ENCODE measurements around the gene MSS51.

The MSS51 gene

DNA sequence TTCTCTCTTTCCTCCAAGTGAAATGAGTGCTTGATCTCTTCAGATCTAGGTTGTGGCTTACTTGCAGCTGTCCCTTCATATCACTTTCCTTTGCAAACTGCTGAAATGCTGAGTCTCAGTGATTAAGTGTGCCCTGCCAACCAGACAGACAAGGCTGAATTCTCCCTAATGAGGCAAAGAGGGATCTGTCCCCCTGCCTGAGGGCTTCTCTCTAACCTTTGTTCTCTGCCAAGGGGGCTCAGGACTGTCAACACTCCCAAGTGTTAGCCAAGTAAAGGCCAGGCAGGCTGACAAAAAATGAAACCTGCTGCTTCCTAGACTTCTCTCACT is at the start of gene MSS51:
MSS51 (minus strand) TSS at position 24 of the 330 bp plus-strand sequence. CDS start 5,277 bp downstream, outside the sequence.
- no peak for DNase-seq (ENCODE audit: low spot score)

DNA sequence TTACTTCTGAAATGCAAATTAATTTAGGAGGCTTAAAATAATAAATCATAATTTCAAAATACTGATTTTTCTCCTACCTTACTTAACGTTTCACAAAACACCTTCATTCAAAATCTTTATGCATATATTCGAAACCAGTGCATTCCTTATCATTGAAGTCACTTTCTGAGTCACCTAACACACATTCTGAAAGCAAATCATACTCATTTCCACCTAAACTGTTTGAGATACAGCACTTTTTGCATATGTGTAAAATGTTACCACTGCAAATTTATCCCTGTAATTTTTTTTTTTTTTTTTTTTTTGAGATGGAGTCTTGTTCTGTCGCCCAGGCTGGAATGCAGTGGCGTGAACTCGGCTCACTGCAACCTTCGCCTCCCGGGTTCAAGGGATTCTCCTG is 46.8 kb upstream of the MSS51 start:
- DNase-seq (ENCODE audit: low spot score) = no peak

DNA sequence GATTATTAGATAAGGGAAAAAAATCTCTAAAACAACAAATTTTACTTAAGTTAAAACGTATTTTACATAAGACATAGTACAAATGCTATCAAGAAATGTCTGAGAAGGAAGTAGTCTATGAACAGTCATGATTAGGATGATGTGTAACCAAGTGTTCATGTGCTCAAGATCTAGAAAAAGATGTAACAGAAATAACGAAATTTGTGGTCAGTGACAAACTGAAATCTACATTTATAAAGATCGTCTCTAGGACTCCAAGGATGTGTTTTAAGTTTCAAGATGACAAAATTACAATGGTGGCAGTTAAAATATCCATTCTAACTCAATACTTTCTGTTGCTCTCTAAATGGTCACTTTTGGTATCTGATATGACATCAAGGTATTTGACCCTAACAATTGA is 45.3 kb upstream of the MSS51 start:
- DNase-seq (ENCODE audit: low spot score) = no peak

DNA sequence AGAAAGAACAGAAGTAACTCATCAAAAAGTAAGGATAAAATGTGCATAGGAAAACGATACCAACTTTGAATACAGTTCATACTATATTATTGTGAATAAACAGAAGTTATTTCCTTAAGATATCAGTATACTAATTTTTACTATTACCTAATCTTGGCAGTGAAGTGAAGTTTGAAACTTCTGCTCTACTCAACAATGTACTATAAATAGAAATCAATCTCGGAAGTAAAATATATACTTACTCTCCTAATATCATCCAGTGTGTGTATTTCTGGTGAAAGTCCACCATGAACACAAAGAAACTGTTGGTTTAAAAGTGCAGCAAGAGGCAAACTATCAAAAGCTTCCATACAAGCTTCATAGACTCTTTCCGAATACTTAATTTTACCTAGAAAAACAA is 37.9 kb upstream of the MSS51 start:
- no peak for DNase-seq (ENCODE audit: low spot score)

DNA sequence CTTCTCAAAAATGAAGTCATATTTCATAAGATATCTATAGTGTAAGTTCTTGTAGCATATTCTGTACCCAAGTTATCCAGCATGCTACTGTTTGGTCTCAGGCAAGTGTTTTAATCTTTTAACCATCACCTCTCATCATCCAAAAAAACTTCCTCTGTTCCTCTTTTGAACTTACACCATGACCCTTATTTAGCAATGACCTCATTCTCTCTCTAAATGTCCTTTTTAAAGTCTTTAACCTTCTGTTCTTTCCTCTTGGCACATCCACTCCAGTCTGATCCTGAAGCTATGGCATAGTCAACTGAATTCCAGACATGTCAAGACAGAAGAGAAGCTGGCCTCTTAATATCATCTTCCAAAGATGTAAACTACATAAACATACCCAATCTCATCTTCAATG is 36.2 kb upstream of the MSS51 start:
- no peak for DNase-seq (ENCODE audit: low spot score)

DNA sequence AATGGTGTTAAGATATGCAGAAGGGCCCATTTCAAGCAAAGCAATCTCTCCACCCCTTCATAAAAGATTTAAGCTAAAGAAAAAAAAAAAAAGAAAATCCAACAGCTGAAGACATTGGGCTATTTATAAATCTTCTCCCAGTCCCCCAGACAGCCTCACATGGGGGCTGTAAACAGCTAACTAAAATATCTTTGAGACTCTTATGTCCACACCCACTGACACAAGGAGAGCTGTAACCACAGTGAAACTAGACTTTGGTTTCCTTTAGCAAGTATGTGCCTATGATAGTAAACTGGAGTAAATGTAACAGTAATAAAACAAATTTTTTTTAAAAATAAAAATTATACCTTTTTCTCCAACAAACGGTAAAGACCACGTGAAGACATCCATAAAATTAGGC is 33.8 kb upstream of the MSS51 start:
- DNase-seq (ENCODE audit: low spot score) = no peak

DNA sequence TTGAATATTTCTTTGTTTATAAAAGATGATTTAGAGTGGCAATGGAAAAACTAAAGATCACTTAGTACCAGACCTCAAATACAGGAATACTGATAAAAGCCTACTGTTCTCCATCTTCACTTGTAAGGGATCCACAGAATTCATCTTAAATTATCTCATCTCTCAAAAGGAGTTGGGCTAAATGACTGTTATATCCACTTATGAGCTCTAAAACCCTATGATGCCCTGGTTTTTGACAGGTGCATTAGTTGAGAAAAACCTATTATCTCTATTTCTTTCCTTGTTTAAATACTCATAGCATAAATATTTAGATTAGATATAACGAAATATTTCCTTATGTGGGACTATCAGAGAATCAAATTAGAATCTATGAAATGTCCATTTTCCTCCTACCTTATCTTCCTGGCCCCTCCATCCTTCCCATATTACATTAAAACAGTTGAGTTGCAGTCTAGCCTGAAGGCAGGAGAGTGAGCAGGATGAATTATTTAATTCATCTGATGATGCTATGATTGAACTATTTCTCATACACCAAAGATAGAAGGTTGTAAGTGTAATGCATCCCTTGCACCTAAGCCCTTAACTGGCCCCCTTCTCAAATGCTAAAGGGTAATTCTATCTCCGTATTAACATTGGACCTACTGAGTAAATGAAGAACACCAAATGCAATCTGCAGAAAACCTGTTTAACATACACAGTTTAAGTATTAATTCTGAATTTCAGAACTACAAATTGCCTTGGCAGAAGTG is 32.8 kb upstream of the MSS51 start:
- no peak for DNase-seq (ENCODE audit: low spot score)

DNA sequence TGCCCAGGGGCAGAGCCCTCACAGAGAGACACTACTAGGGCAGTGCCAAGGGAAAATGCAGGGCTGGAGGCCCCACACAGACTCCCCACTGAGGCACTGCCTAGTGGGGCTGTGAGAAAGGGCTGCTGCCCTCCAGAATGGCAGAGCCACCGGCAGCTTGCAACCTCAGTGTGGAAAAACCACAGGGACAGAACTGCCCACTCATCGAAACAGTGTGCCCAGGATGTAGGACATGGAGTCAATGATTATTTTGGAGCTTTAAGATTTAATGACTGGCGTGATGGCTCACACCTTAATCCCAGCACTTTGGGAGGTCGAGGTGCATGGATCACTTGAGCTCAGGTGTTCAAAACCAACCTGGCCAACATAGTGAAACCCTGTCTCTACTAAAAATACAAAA is 27.5 kb upstream of the MSS51 start:
- no peak for DNase-seq (ENCODE audit: low spot score)

DNA sequence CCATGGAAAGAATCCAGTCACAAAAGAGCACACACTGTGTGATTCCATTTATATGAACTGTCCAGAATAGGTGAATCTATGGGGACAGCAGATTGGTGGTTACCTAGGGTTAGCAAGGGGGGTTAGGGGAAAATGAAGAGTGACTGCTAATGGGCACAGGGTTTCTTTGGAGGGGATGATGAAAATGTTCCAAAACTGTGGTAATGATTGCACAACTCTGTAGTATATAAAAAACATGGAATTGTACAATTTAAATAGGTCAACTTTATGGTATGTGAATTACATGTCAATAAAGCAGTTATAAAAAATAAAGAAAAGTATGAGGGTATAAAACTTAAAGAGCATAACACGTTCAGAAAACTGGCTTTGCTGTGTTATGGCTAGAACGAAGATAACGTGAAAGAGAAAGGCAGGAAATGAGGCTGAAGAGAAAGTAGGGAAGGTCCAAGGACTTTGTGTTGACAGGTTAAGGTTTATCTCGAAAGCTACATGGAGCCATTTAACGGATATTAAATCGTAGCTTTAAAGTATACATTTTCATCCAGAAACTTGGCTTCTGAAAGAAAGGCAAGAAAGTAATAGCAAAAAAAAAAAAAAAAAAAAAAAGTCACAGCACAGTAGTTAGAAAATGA is 26.4 kb upstream of the MSS51 start:
- no peak for DNase-seq (ENCODE audit: low spot score)

DNA sequence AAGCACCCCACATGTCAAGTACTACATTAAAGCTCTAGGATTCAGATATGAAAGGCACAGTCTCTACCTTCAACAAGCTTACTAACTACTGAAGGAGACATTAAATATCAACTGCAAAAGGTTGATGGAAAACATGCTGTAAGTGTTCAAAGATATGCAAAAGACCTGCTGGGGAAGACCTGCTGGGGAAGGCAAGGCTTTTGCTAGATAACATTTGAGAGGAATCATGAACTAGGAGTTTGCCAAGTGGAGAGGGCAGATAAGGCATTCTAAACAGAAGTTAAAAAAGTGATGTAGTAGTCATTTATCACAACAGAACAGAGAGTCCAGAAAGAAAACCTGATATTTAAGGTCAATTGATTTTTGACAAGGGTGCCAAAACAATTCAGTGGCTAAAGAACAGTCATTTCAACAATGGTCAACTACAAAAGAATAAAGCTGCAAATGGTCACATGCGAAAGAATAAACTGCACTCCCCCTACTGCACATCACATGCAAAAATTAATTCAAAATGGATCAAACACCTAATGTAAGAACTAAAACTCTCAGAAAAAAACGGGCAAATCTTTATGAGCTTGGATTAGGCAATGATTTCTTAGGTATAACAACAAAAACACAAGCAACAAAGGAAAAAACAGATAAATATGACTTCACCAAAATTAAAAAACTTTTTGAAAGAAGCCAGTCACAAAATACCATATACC is 23.0 kb upstream of the MSS51 start:
- DNase-seq (ENCODE audit: low spot score) = no peak

DNA sequence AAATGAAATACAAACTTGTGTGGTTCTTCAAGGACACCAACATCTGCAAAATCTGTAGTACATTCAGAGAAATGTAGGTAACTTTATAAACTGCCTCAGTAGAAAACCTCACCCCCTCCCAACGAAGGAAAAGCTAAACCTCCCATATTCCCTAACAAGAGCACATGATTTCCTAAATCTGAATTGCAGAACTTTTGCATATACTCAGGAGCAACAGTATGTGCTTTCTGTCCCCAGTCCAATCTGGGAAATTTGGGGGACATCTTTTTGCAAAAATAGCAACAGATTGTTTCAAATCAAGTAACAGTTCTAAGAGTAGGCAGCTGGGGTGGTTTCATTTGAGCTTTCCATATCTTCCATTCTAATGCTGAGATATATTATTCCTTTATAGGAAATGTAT is 15.8 kb upstream of the MSS51 start:
- DNase-seq (ENCODE audit: low spot score) = no peak

DNA sequence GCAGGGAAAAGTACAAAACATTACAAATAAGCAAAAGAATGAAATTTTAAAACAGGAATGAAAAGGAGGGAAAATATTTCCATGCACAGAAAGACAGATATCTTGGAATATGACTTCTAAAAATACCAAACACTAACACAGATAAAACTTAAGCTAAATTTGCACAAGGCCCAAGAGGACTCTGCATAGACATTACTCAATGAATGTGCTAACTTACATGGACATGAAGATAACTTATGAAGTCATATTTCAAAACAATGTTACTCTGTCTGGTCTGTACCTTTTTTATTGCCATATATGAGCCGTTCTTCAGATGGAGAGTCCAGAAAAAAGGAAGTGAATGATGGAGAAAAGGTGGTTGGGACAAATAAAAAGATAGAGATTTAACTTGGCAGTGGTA is 15.0 kb upstream of the MSS51 start:
- no peak for DNase-seq (ENCODE audit: low spot score)

DNA sequence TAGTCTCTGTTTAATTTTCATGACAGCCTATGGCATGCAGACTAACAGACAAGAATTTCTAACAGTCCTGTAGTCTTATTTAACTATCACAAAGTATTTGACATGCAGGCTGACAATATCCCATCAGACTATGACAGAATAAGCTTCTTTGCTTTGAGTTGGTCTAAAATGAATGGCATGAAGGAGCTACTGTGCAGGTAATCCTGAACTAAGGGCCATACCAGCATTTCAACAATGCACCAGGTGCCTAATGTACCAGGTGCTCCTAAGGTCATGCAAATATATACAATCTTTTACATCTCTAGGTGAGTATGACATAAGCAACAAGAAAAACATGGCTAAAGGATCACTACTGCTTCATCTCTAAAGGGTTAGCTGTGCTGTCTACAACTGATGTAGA is 13.6 kb upstream of the MSS51 start:
- DNase-seq (ENCODE audit: low spot score) = no peak

DNA sequence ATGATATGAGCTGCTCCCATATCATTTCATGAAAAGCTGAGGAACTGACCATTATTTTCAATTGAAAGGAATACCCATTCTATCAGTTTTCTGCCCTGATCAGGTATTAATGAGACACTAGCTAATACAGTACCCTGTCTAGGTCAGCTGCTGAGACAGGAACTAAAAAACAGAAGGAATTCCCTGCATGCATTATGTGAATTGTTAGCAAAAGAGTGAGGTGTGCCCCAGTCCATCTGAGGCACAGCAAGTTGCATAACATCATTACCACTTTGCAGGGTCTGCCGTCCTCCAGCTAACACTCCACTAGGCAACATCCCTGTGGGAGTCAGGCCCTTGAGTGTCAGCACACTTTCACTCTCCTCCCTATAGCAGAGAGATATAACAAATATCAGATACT is 11.1 kb upstream of the MSS51 start:
- DNase-seq (ENCODE audit: low spot score) = no peak

DNA sequence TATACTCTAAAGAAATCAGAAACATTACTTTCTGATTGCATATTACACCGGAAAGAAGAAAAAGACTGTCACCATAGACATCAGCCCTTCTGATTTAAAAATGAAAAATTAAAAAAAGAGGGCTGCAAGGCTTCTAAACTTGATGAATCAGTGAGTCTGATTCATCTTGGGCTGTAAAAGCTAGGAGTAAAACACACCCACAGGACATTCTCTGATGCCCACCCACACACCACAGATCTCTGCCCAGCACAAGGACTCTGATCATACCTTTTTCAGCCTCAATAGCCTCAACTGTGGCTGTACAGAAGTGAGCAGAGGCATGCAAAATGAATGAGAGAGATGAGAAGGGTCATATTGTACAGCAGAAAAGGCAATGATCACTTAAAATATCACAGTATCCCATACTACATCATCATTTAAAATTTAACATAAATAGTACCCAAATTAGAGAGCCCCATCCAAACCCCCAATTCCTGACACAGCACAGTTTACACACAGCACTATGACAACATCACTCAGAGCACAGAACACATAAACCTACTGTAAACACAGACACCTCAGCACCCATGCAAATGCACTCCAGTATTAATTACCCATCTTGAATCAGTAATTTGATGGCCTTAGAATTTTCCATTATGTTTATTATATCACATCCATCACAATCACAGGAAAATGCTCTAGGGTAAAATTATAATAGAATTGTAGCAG is 6.4 kb upstream of the MSS51 start:
- no peak for DNase-seq (ENCODE audit: low spot score)

DNA sequence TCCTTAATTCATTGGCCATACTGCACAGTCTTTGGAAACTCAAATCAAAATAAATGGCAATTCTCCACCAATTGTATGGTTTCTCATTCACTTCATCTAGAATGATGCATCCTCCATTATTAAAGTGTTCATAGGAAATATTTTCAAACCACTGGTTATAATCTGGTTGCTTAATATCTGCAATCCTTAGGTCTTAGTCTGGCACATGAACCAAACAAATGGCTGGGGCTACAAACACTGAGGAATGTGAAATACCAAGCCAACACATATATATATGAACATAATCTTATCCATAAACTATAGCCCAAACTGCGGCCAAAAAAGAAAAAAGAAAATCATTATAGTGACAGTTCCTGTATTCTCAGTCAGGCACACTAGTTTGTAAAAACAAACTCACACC is 5.7 kb upstream of the MSS51 start:
- no peak for DNase-seq (ENCODE audit: low spot score)

DNA sequence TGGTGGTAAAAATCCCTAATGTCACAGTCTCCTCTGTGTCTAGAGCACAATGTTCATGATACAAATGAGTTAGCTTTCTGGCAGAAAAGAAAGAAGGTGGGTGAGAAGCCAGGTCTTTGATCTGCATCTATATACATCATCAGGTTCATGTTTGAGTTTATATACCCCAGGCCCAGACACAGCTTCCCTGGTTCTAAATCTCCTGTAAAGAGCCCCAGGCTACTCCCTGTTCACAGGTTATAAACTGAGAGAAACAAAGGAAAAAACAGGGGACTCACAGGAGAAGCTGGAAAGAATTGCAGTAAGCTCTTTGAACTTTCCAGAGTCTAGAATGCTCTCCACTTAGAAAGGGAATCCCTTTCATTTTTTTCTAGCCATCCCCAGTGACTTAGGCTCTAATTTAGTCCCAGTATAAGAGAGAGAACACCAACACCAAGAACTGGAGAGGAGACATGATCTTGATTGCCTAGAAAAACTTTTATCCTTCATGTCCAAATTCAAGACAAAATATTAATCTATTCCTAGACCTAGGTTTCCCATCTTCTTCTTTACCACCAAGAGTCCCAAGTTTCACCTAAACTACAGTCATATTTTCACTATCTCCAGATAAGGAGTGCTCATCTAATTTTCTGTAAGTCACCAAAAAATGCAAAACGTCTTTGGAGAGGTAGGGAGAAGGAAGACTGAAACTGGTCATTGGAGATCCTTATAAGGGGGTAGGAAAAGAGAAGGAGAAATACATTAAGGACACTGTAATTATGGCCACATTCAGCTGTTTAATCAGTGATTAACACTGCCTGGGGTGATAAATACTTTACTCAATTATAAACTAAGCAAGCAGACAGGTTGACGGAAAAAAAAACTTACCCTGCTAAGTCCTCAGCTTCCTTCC is 469 bp downstream of the MSS51 start:
- DNase-seq (ENCODE audit: low spot score) = no peak

DNA sequence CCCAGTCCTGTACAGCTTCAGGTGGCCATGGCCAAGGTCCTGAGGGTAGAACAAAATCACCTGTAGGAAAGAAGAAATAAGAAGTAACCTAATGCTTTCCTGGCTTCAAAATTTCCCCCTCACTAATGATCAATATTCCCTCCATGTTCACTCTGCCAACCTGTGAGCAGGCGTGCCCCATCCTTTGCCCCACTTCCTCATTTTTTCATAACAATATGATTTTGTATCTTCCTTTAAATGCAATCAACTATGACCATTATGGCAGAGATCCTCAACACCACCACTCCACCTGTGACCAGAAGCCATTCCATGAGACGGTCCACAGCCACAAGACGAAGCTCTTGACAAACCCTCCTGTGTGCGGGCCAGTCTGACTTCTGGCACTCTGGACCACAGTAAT is 7.0 kb downstream of the MSS51 start:
- no peak for DNase-seq (ENCODE audit: low spot score)

DNA sequence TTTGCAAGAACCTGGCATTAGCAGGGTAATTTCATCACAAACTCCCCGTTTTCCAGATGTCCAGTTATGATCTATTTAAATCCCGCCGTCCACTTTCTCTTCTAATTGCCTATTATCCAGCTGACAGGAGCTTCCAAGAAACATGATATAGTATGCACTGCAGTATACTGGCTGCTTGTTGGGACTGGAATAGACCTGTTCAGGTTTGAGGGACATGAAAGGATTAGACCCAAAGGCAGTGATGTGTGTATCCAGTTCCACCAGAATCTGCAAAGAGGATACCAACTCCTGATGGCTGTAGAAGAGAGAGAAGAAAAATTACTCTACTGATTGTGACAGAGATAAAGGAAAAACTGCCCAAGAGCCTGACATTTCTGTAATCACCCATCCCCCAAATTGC is 8.9 kb downstream of the MSS51 start:
- no peak for DNase-seq (ENCODE audit: low spot score)

DNA sequence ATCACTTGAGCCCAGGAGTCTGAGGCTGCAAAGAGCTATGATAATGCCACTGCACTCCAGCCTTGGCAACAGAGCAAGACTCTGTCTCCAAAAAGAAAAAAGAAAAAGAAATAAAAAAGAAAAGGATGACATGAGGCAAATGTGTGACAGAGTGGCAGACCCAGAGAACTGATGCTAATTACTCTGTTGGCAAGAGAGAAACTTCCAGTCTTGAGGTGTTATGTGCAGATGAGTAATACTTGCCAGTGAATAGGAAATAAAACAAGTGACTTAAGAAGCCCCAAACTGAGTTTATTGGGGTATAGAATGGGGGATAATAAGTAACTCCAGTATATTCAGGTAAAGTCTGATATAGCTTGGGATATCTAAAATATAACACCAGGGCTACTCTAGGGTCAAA is 10.1 kb downstream of the MSS51 start:
- DNase-seq (ENCODE audit: low spot score) = no peak

DNA sequence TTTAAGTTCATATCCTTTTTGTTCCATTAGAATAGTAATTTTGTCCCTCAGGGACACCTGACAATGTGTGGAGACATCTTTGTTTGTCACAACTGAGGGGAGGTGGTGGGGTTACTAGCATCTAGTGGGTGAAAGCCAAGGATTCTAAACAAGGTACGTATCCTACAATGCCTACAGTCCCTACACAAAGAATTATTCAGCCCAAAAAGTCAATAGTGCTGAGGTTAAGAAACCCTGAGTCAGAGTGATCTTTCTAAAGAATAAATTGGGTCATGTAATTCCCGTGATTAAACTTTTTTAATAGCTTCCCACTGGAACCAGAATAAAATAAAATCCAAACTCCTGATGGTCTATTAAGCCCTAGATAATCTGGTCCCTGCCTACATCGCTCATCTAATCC is 16.8 kb downstream of the MSS51 start:
- no peak for DNase-seq (ENCODE audit: low spot score)
